Measurements from ENCODE around the gene BCL2A1. TPM values are rescaled to one million over a fixed set of nuclear protein-coding genes. Genes with fewer than 3 reads are reported as not detected.

The BCL2A1 gene
- total and polyA plus RNA-seq, 2 of the 4 experiments (the other 2 are of a cell fraction) = 2.3 to 4.5 TPM

- no peak for TF ChIP-seq RCOR1 (IDR thresholded peaks at IDR 0.05; ENCODE audit: insufficient replicate concordance, low read length)
Observed at GRCh38 chr15:79942741-79943481, 28.1 kb downstream of the BCL2A1 start (continued).

- Histone ChIP-seq H3K4ac (ENCODE audit: low read depth, low read length) (no peak overlapping the region), H2BK120ac (ENCODE audit: low read depth, low read length) (no peak overlapping the region), H3K14ac (replicated peaks; ENCODE audit: low read depth, low read length) (no peak overlapping the region), H3K9me1 (ENCODE audit: insufficient read depth, low read length) (peaks cover 2% of the 10 kb centered on the region; the same call in 1 of the 2 replicates), H3K4me2 (ENCODE audit: low read depth, low read length) (no peak overlapping the region), H3K9me3 (ENCODE audit: control insufficient read depth, insufficient read depth, low read length) (no peaks in the 10 kb centered on the region), H3K4me1 (ENCODE audit: control insufficient read depth, insufficient read depth, low read length) (peaks cover 8% of the 10 kb centered on the region), H4K5ac (ENCODE audit: low read depth, low read length) (no peak overlapping the region), H3K23ac (ENCODE audit: low read depth, low read length) (no peak overlapping the region), H2AFZ (replicated peaks; ENCODE audit: low read length, poor library complexity) (no peak overlapping the region), H4K8ac (ENCODE audit: low read depth in 2 of 2, low read length in 2 of 2) (no peak overlapping the region), H2AK9ac (replicated peaks; ENCODE audit: low read depth, low read length, poor library complexity) (no peak overlapping the region), H2AK5ac (ENCODE audit: low read depth, low read length) (no peak overlapping the region), H4K91ac (ENCODE audit: insufficient read depth, low read depth, low read length) (no peak overlapping the region), H3K27me3 (ENCODE audit: control insufficient read depth, insufficient read depth, low read length) (no peaks in the 10 kb centered on the region), H2BK20ac (ENCODE audit: low read depth, low read length) (no peak overlapping the region), H3K27ac (ENCODE audit: insufficient read depth, low read length) (no peak overlapping the region), H2BK15ac (ENCODE audit: low read depth, low read length) (no peak overlapping the region), H3K56ac (ENCODE audit: extremely low read depth, insufficient read depth, low read length) (no peak overlapping the region), H3K79me1 (ENCODE audit: low read depth in 1 of 2, low read length in 2 of 2) (no peaks in the 10 kb centered on the region), H3K9ac (ENCODE audit: low read depth, low read length) (no peak overlapping the region), H4K20me1 (ENCODE audit: insufficient read depth, low read length) (no peaks in the 10 kb centered on the region; the same call in 1 of the 2 replicates), H3K36me3 (ENCODE audit: control insufficient read depth, insufficient read depth, low read length) (no peaks in the 10 kb centered on the region), H3K4me3 (ENCODE audit: insufficient read depth, low read depth, low read length) (no peak overlapping the region), H3K18ac (ENCODE audit: low read depth, low read length) (no peak overlapping the region), H2BK5ac (ENCODE audit: low read depth, low read length, poor library complexity, severe bottlenecking) (no peak overlapping the region)
- no CpG with 5 or more reads among the region's 4 CpGs for WGBS, 2 experiments (ENCODE audit: extremely low coverage in 2 of 2, insufficient read length in 1 of 2)
- DNase-seq = no peak
- no peak for ATAC-seq (ENCODE audit: low read depth)
- CTCF ChIA-PET = no interaction called here
- intact Hi-C loops (cut with micrococcal nuclease) (no loop called here), in situ Hi-C loops (cut with MboI; ENCODE audit: low sequenced_read_pairs) (no loop called here), dilution Hi-C loops (cut with HindIII; ENCODE audit: low sequenced_read_pairs, unreplicated experiment) (no loop called here)
- BruUV-seq (replicated peaks) = no TSS peak
- POLR2A ChIA-PET (ENCODE audit: unreplicated experiment) = no interaction called here
- no peak for TF ChIP-seq USF2 (IDR thresholded peaks at IDR 0.05; ENCODE audit: low read depth, low read length)
- no peak for TF ChIP-seq CTCF (conservative IDR thresholded peaks at IDR 0.05; ENCODE audit: low read depth, low read length)
- no peak for TF ChIP-seq RFX5 (IDR thresholded peaks at IDR 0.05; ENCODE audit: low read depth, low read length)
- no peak for TF ChIP-seq POLR2A (IDR thresholded peaks at IDR 0.05; ENCODE audit: low read depth, low read length)
- no peak for TF ChIP-seq CEBPB (IDR thresholded peaks at IDR 0.05; ENCODE audit: low read depth, low read length)
- TF ChIP-seq SMC3 (IDR thresholded peaks at IDR 0.05; ENCODE audit: low read depth, low read length) = no peak
- no peak for TF ChIP-seq MAZ (IDR thresholded peaks at IDR 0.05; ENCODE audit: borderline replicate concordance, low read depth, low read length)
- TF ChIP-seq MAFK (IDR thresholded peaks at IDR 0.05; ENCODE audit: low read depth, low read length) = no peak
- no peak for TF ChIP-seq ELK1 (IDR thresholded peaks at IDR 0.05; ENCODE audit: borderline replicate concordance, low read depth, low read length)
- TF ChIP-seq FOS (IDR thresholded peaks at IDR 0.05; ENCODE audit: low read depth, low read length) = no peak
- TF ChIP-seq RCOR1 (IDR thresholded peaks at IDR 0.05; ENCODE audit: insufficient replicate concordance, low read length) = no peak
- no peak for TF ChIP-seq MXI1 (IDR thresholded peaks at IDR 0.05; ENCODE audit: borderline replicate concordance, low read depth, low read length)
- no peak for TF ChIP-seq RAD21 (IDR thresholded peaks at IDR 0.05; ENCODE audit: low read length)
Observed at GRCh38 chr15:79939399-79939798, 31.6 kb downstream of the BCL2A1 start.

Data from IMR-90 (cell line).